GM18951 (cell line): Measurements from ENCODE around the gene SLC6A19.
"Not testable (repeated sequence)": the region's sequence is repeated elsewhere in the genome, so short reads cannot be mapped to it uniquely, and the experiment has no call there.

Experiments
- POLR2A ChIP-seq: IDR thresholded peaks from 4 replicates; pipeline ENCODE4 v1.6.1; 2011; ENCODE audit warnings: mild to moderate bottlenecking; ENCODE audit not compliant: insufficient read length, insufficient read depth; ENCODE audit errors: extremely low read depth
- in situ Hi-C: fragments of 300-500 bp; cut with MboI; formaldehyde crosslinking; loops from one replicate; pipeline ENCODE4 v1.12.0; 2022; ENCODE audit warnings: low sequenced_read_pairs, mixed read lengths, inconsistent platforms; ENCODE audit not compliant: unreplicated experiment

Gene SLC6A19

DNA sequence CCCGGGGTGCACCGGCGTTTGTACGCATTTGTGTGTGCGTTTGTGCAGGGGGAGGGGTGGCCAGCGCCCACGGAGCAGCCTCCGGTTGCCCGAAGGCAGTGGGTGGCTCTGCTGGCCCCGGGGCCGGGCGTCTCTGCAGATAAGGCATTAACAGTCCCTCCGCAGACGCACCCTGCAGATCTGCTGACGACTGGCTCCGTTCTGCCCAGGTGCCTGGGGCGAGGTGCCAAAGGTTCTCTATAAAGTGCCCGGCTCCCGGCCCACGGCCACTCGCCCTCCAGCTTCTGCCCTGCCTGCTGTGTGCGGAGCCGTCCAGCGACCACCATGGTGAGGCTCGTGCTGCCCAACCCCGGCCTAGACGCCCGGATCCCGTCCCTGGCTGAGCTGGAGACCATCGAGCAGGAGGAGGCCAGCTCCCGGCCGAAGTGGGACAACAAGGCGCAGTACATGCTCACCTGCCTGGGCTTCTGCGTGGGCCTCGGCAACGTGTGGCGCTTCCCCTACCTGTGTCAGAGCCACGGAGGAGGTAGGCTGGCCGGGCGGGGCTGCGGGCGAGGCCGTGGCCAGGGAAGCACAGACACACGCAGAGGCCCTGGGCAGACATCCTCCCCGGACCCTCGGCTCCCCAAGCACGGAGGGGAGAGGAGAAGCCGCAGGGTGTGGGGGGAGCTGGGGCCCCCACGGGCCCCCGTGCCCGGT lies at the start of gene SLC6A19:
Gene SLC6A19, plus strand, starts transcription at position 269 of the 699 bp plus-strand sequence. Its CDS starts 56 bp downstream, at position 325.
- in situ Hi-C loops: no loop called here
- TF ChIP-seq POLR2A: no peak

DNA sequence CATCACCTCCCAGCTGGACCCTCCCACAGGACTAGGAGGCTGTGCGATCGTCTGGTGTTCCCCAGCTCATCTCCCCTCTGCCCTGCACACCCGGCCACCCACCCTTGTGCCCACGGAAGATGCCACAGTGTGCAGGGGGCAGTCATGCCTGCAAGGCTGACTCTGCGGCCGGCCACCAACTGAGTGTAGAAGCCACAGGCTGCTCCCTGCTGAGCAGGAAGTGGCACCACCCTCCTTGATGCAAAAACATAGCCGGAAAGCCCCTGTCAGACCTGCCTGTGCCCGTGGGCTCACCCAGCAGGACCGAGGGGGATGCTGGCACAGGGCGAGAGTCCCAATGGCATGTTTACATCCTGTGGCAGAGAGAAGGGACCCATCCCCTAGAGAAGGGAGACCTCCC lies 49.2 kb upstream of the SLC6A19 start:
- in situ Hi-C loops: no loop called here
- no peak for TF ChIP-seq POLR2A

DNA sequence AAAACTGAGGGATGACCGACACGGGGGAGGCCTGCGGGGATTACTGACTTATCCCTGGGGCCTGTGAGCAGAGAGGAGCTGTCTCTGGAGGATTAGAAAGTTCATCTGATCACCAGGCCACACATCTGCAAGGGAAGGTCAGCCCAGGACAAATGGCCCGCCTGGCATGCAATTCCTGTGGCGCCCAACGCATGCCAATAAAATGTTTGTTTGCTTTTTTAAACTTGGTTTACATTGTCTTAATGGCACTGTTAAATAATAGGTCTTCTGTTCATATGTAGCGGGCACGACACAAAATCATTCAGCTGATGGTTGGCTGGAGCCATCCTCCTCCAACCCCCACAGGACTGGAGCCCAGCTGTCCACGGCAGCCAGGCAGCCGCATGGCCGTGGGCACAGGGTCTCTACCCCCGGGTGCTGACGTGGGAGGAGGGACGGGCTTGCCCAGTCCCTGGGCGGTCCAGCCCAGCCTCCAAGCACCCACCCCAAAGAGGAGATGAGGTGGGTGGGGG lies 48.6 kb upstream of the SLC6A19 start:
- no peak for TF ChIP-seq POLR2A
- in situ Hi-C loops: no loop called here

DNA sequence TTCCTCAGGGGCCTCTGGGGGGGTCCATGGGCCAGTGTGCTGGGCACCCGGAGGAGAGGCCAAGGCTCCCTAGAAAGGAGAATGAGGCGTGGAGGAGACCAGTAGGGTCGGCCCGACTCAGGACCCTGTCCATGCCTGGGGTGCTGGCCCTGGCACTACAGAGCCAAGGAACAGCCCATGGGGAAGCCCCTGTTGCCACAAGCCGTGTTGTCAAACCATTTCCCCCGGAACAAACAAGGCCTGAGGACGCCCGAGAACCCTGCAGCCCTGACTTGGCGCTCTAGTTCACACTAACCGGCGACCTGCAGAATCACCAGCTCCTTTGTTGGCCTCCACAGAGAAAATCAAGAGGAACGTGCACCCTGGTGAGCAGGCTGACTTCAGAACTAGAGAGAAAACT lies 48.0 kb upstream of the SLC6A19 start:
- in situ Hi-C loops: no loop called here
- TF ChIP-seq POLR2A: no peak

DNA sequence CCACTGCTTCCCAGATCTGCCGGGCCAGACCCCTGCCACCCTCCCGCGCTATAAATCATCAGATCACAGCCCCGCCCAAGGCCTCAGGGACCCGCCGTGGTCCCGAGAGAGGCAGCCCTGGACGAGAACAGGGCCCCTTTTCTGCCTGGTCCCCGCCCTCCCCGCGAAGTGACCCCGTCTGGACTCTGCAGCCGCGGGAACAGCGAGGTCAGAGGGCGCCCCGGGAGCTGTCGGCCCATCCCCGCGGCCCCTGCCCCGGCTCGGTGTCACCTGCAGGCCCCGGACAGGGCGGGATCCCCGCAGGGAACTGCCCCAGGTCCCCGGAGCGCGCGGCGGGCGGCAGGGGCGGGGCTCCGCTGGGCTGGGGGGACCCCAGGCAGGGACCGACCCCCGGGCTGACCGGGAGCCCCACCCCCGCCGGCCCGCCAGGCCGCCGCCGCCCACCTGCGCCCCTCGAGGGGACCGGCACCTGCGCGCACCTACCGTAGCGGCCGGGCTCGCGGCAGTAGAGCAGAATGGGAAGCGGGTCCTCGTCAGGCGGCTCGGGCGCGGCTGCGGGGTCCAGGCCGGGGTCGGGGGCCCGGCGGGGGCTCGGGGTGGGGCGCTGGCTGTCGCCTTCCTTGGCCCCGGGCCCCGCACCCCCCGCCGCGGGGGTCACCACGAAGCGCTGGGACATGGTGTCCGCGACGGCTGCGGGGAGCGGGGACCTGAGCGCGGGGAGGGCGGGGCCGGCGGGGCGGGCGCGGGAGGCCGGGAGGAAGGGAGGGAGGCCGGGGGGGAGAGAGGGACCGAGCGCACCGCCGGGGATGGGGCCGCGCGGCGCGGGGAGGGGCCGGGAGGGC lies 46.0 kb upstream of the SLC6A19 start:
- in situ Hi-C loops: no loop called here

DNA sequence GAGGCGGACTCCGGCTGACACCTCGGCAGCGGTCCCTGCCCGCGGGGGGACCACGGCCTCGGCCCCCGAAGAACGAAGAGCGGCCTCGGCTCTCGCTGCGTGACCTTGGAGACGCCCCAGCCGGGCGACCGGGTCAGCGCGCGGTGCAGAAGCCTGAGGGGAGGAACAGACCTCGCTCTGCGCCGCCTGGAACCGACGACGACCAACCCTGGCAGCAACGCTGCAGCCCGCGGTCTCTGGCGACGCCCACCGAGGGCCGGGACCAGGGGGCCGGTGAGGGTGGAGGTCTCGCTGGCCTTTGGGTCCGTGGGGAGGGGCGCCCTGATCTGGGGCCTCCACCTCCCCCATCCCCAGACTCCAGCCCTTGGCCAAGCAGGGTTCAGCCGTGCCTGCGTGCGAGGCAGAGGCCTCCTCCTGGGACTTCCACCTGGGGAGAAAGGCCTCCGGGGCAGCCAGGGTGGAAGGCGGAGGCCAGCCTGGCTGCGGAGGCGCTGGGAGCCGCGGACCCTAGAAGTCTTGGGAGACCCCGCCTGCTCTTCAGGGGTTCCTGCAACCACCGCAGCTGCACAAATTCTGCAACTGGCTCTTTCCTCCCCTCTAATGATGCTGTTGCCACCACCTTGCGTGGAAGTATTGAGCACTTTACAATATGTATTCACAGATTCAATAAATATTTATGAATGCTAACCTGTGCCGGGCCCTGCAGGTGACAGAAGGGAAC lies 45.2 kb upstream of the SLC6A19 start:
- TF ChIP-seq POLR2A: no peak
- in situ Hi-C loops: no loop called here

More for the DNA sequence above, 46.0 kb upstream of the SLC6A19 start:
- no peak for TF ChIP-seq POLR2A

DNA sequence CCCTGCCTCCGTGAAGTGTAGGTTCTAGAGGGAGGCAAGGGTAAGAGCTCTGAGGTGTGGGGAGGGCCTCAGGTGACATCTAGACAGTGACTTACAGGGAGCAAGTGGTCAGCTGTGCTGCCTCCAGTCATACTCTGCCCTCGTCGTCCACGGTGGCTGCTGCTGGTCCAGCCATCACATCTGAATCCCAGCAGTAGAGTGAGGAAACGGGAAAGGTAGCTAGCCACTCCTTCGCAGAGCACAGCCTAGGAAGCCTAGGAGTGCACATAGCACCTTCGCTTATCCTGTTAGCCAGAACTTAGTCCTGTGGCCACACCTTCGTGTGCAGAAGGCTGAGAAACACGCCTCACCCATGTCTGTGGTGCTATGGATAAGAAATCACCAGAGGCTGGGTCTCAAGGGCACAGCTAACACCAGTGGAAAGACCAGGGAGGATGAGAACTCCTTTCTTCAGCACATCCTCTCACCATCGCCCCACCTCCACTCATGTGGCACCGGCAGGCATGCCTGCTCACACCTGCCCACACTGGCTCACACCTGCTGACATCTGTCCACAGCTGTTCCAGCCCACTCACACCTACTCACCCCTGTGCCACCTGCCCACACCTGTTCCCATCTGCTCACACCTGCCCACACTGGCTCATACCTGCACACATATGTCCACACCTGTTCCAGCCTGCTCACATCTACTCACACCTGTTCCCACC lies 44.5 kb upstream of the SLC6A19 start:
- no peak for TF ChIP-seq POLR2A
- in situ Hi-C loops: no loop called here

DNA sequence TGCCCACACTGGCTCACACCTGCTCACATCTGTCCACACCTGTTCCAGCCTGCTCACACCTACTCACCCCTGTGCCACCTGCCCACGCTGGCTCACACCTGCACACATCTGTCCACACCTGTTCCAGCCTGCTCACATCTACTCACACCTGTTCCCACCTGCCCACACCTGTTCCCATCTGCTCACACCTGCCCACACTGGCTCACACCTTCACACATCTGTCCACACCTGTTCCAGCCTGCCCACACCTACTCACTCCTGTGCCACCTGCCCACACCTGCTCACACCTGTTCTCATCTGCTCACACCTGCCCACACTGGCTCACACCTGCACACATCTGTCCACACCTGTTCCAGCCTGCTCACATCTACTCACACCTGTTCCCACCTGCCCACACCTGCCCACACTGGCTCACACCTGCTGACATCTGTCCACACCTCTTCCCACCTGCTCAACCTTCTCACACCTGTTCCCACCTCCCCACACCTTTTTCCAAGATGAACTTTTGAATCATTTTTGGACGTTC lies 43.9 kb upstream of the SLC6A19 start:
- in situ Hi-C loops: not testable (repeated sequence)

DNA sequence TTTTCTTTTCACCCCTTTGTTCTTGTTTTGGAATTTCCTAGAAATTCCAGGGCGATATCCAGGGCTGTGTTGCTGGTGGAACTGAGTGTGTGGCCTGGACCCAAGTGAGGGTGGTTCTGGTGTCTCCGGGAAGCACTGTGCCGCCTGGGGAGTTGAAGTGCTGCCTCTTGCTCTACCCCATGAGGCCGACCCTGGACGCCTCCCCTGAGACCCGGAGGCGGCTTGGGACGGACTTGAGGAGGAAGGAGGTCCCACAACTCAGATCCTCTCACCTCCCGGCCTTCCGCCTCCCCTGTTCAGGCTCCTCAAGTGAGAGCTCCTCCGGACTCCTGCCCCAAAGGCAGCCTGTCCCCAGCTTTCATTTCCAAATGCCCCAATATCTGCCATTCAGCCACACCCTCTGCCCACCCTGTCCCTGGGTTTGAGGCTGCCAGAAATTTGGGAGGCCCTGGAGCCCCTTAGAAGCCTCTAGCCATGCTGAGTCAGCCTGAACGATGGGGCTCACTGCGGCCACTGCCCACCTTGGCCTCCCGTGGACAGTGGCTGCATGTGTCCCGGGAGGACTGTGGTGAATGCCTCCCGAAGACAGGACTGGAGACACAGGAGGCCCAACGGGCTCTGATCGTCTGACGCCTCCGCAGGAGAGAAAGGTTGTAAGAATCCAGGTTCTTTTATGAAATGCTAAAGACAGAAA lies 42.6 kb upstream of the SLC6A19 start:
- in situ Hi-C loops: no loop called here

DNA sequence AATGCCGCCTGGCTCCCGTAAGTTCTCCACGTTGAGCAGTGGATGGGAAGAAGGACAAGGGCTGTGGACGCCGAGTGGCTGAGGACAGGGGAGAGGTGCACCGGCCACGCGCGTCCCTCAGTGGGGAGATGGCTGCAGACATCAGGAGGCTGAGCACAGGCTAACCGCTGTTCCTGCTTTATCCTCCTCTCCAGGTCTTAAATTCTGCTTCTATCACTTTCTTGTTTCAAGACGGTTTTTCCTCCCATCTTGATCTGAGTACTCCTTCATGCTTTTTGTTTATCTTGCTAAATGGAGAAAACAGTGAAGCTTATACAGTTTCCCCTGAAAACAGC lies 42.1 kb upstream of the SLC6A19 start:
- in situ Hi-C loops: no loop called here
- TF ChIP-seq POLR2A: no peak

More for the DNA sequence above, 42.6 kb upstream of the SLC6A19 start:
- no peak for TF ChIP-seq POLR2A

DNA sequence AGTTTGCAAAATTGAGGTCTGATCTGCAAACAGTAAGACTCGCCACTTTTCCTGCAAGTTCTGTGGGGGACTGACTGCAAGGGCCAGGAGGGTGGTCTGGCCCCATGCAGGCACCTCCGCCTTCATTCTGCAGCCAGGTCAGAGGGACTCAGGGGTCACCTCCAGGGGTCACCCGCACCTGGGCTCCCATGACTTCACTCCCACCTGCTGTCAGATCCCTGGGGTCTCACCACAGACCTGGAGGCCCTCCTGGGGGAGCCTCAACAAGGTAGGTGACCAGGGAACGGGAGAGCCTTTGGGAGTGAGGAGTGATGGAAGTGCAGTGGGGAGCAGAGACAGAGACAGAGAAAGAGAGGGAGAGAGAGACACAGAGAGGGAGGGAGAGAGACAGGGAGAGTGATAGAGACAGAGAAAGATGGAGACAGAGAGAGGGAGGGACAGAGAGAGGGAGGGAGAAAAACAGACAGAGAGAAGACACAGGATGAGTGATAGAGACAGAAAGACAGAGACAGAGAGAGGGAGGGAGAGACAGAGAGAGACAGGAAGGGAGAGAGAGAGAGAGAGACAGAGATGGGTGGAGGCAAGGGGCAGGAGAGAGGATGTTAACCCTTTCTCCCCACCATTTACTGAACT lies 41.5 kb upstream of the SLC6A19 start:
- no peak for TF ChIP-seq POLR2A
- in situ Hi-C loops: no loop called here
